ENCODE measurements around the gene SPIC. TPM values are rescaled to one million over a fixed set of nuclear protein-coding genes. Genes with fewer than 3 reads are reported as not detected.

The SPIC gene
- total and polyA plus RNA-seq, 4 donors: 0.32 to 17.7 (median 1.8) TPM

- Histone ChIP-seq H3K4me1 (ENCODE audit: control insufficient read depth in 4 of 4, insufficient read depth in 4 of 4, low read length in 3 of 4) (no peaks in the 10 kb centered on the region), H3K27ac (ENCODE audit: low read depth in 1 of 2, low read length in 2 of 2) (no peak overlapping the region), H3K4me3 (ENCODE audit: low read depth in 1 of 3, low read length in 3 of 3) (no peak overlapping the region), H3K9ac (ENCODE audit: low read depth in 1 of 2, low read length in 2 of 2) (no peak overlapping the region), H3K27me3 (ENCODE audit: control insufficient read depth in 4 of 4, insufficient read depth in 4 of 4, low read length in 3 of 4) (no peaks in the 10 kb centered on the region), H3K9me3 (ENCODE audit: control insufficient read depth in 4 of 4, low read length in 3 of 4) (no peaks in the 10 kb centered on the region), H3K36me3 (ENCODE audit: control insufficient read depth in 4 of 4, insufficient read depth in 3 of 4, low read depth in 1 of 4, low read length in 3 of 4) (no peaks in the 10 kb centered on the region)
- no peak for DNase-seq (ENCODE audit: low spot score)
- TF ChIP-seq MAX (IDR thresholded peaks at IDR 0.05): no peak
- TF ChIP-seq TAF1 (conservative IDR thresholded peaks at IDR 0.05): no peak
- no peak for TF ChIP-seq YY1 (IDR thresholded peaks at IDR 0.05)
- no peak for TF ChIP-seq FOXA2 (IDR thresholded peaks at IDR 0.05)
- WGBS: 67% methylated on average over 4 of the region's 4 CpGs
Measured at GRCh38 chr12:101474248-101474647, 888 bp upstream of the SPIC start.

DNA sequence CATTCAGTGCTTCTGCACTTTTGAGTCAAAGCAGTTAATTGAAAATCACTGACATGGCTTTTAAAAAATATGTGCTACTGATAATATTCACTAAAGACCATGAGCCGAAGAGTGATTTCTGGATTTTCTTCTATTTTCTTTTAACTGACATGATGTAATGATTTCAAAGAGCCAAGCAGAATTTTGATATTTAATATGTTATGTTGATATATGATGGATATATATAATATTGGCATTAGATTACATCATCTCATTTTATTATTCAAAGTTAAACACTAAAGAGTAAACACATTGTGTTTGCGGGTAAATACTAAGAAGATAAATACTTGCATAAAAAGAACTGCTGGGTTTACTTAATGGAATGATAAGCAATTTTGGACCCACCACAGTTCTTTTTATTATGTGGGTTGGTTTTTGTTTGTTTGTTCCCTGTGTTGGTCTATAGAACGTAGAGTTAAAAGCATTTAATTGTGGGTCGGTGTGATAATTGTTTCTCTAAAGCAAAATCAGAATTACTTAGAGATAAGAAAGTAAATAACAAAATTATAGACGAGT lies 692 bp downstream of the SPIC start:
- H3K27ac ChIP-seq (ENCODE audit: low read depth in 1 of 2, low read length in 2 of 2): no peak overlapping the region
- TF ChIP-seq, protein P1, sequence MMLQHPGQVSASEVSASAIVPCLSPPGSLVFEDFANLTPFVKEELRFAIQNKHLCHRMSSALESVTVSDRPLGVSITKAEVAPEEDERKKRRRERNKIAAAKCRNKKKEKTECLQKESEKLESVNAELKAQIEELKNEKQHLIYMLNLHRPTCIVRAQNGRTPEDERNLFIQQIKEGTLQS (IDR thresholded peaks at IDR 0.05): no peak
- TF ChIP-seq HNF4G (IDR thresholded peaks at IDR 0.05): no peak
- TF ChIP-seq, protein P2, sequence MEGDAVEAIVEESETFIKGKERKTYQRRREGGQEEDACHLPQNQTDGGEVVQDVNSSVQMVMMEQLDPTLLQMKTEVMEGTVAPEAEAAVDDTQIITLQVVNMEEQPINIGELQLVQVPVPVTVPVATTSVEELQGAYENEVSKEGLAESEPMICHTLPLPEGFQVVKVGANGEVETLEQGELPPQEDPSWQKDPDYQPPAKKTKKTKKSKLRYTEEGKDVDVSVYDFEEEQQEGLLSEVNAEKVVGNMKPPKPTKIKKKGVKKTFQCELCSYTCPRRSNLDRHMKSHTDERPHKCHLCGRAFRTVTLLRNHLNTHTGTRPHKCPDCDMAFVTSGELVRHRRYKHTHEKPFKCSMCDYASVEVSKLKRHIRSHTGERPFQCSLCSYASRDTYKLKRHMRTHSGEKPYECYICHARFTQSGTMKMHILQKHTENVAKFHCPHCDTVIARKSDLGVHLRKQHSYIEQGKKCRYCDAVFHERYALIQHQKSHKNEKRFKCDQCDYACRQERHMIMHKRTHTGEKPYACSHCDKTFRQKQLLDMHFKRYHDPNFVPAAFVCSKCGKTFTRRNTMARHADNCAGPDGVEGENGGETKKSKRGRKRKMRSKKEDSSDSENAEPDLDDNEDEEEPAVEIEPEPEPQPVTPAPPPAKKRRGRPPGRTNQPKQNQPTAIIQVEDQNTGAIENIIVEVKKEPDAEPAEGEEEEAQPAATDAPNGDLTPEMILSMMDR (IDR thresholded peaks at IDR 0.05; ENCODE audit: low read depth, low read length, missing input control): no peak
- TF ChIP-seq MAX (IDR thresholded peaks at IDR 0.05): no peak
- TF ChIP-seq SP1 (IDR thresholded peaks at IDR 0.05): no peak
- TF ChIP-seq RXRA (IDR thresholded peaks at IDR 0.05): no peak
- no peak for TF ChIP-seq JUND (IDR thresholded peaks at IDR 0.05)
- TF ChIP-seq EGR1 (IDR thresholded peaks at IDR 0.05; ENCODE audit: low read depth in 2 of 2): no peak
- no peak for TF ChIP-seq TAF1 (conservative IDR thresholded peaks at IDR 0.05)
- TF ChIP-seq GABPA (IDR thresholded peaks at IDR 0.05 in 1 of 2, conservative IDR thresholded peaks at IDR 0.05 in 1 of 2): no peak
- H3K27me3 ChIP-seq (ENCODE audit: control insufficient read depth in 4 of 4, insufficient read depth in 4 of 4, low read length in 3 of 4): no peaks in the 10 kb centered on the region
- no peak for DNase-seq (ENCODE audit: low spot score)
- H3K9me3 ChIP-seq (ENCODE audit: control insufficient read depth in 4 of 4, low read length in 3 of 4): no peaks in the 10 kb centered on the region
- H3K4me3 ChIP-seq (ENCODE audit: low read depth in 1 of 3, low read length in 3 of 3): no peak overlapping the region
- 48% methylated on average over 5 of the region's 5 CpGs for WGBS
- H3K4me1 ChIP-seq (ENCODE audit: control insufficient read depth in 4 of 4, insufficient read depth in 4 of 4, low read length in 3 of 4): no peaks in the 10 kb centered on the region
- H3K9ac ChIP-seq (ENCODE audit: low read depth in 1 of 2, low read length in 2 of 2): no peak overlapping the region
- no peaks in the 10 kb centered on the region for H3K36me3 ChIP-seq (ENCODE audit: control insufficient read depth in 4 of 4, insufficient read depth in 3 of 4, low read depth in 1 of 4, low read length in 3 of 4)

GRCh38 chr12:101480849-101481248 lies 5.7 kb downstream of the SPIC start:
- H3K9ac ChIP-seq (ENCODE audit: low read depth in 1 of 2, low read length in 2 of 2): no peak overlapping the region
- no peak overlapping the region for H3K4me3 ChIP-seq (ENCODE audit: low read depth in 1 of 3, low read length in 3 of 3)
- TF ChIP-seq MAX (IDR thresholded peaks at IDR 0.05): no peak
- no peak for TF ChIP-seq GABPA (IDR thresholded peaks at IDR 0.05 in 1 of 2, conservative IDR thresholded peaks at IDR 0.05 in 1 of 2)
- TF ChIP-seq, protein P1 (IDR thresholded peaks at IDR 0.05): no peak
- TF ChIP-seq, protein P3, sequence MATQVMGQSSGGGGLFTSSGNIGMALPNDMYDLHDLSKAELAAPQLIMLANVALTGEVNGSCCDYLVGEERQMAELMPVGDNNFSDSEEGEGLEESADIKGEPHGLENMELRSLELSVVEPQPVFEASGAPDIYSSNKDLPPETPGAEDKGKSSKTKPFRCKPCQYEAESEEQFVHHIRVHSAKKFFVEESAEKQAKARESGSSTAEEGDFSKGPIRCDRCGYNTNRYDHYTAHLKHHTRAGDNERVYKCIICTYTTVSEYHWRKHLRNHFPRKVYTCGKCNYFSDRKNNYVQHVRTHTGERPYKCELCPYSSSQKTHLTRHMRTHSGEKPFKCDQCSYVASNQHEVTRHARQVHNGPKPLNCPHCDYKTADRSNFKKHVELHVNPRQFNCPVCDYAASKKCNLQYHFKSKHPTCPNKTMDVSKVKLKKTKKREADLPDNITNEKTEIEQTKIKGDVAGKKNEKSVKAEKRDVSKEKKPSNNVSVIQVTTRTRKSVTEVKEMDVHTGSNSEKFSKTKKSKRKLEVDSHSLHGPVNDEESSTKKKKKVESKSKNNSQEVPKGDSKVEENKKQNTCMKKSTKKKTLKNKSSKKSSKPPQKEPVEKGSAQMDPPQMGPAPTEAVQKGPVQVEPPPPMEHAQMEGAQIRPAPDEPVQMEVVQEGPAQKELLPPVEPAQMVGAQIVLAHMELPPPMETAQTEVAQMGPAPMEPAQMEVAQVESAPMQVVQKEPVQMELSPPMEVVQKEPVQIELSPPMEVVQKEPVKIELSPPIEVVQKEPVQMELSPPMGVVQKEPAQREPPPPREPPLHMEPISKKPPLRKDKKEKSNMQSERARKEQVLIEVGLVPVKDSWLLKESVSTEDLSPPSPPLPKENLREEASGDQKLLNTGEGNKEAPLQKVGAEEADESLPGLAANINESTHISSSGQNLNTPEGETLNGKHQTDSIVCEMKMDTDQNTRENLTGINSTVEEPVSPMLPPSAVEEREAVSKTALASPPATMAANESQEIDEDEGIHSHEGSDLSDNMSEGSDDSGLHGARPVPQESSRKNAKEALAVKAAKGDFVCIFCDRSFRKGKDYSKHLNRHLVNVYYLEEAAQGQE (IDR thresholded peaks at IDR 0.05): no peak
- no peak for TF ChIP-seq RAD21 (IDR thresholded peaks at IDR 0.05)
- TF ChIP-seq HNF4G (IDR thresholded peaks at IDR 0.05): no peak
- TF ChIP-seq SP1 (IDR thresholded peaks at IDR 0.05): no peak
- no peak for TF ChIP-seq NR2F2 (IDR thresholded peaks at IDR 0.05)
- no peak for TF ChIP-seq RXRA (IDR thresholded peaks at IDR 0.05)
- WGBS: 62% methylated on average over 1 of the region's 1 CpG
- H3K27me3 ChIP-seq (ENCODE audit: control insufficient read depth in 4 of 4, insufficient read depth in 4 of 4, low read length in 3 of 4): no peaks in the 10 kb centered on the region
- no peak for DNase-seq (ENCODE audit: low spot score)
- H3K9me3 ChIP-seq (ENCODE audit: control insufficient read depth in 4 of 4, low read length in 3 of 4): no peaks in the 10 kb centered on the region
- H3K27ac ChIP-seq (ENCODE audit: low read depth in 1 of 2, low read length in 2 of 2): no peak overlapping the region
- no peaks in the 10 kb centered on the region for H3K36me3 ChIP-seq (ENCODE audit: control insufficient read depth in 4 of 4, insufficient read depth in 3 of 4, low read depth in 1 of 4, low read length in 3 of 4)
- no peaks in the 10 kb centered on the region for H3K4me1 ChIP-seq (ENCODE audit: control insufficient read depth in 4 of 4, insufficient read depth in 4 of 4, low read length in 3 of 4)

Measured in liver (tissue), 9 donors.